ENCODE data around the gene FBXL14. TPM values are rescaled to one million over a fixed set of nuclear protein-coding genes. Genes with fewer than 3 reads are reported as not detected.

FBXL14 gene
- total RNA-seq, 1 donor from 2014 or later: 37.7 TPM

DNA sequence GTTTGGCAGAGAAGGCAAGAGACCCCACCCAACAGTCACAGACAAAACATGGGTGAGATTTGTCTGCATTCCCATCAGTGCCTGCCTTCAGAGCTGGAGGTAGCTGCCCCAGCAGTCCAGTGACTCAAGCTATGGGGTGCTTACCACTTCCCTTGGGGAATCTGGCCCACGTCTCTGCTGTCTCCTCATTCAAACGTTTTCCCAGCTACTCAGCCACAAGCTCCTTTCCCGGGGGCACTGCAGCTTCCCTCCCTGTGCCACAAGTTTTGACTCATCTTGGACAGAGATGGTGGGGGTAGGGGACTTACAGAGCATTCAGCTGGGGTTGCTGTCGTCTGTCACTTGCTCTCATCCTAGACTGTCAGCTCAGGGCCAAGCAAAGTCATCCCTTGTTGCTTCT is 66.6 kb downstream of the FBXL14 start:
- H3K4me3 Mint-ChIP-seq (ENCODE audit: low read depth): no peak overlapping the region
- H3K27ac Mint-ChIP-seq: no peak overlapping the region
- H3K27me3 Mint-ChIP-seq: peaks cover 66% of the 10 kb centered on the region
- peaks cover 11% of the 10 kb centered on the region for H3K4me1 Mint-ChIP-seq (ENCODE audit: low read depth)
- no peak for TF ChIP-seq CTCF (IDR thresholded peaks at IDR 0.05; ENCODE audit: unreplicated experiment)
- DNase-seq (ENCODE audit: low spot score, unreplicated experiment): no peak
- no peaks in the 10 kb centered on the region for H3K9me3 Mint-ChIP-seq (ENCODE audit: low read depth)
- H3K36me3 Mint-ChIP-seq (ENCODE audit: insufficient read depth): no peaks in the 10 kb centered on the region

DNA sequence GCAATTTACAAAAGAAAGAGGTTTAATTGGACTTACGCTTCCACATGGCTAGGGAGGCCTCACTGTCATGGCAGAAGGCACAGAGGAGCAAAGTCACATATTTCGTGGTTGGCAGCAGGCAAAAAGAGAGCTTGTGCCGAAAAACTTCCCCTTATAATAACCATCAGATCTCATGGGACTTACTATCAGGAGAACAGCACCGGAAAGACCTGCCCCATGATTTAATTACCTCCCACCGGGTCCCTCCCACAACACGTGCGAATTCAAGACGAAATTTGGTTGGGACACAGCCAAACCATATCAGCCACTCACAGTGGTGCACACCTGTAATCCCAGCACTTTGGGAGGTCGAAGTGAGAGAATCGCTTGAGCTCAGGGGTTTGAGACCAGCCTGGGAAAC is 68.5 kb downstream of the FBXL14 start:
- Mint-ChIP-seq H3K27me3 (peaks cover 50% of the 10 kb centered on the region), H3K4me3 (ENCODE audit: low read depth) (no peak overlapping the region), H3K9me3 (ENCODE audit: low read depth) (no peaks in the 10 kb centered on the region), H3K27ac (no peak overlapping the region), H3K4me1 (ENCODE audit: low read depth) (peaks cover 8% of the 10 kb centered on the region), H3K36me3 (ENCODE audit: insufficient read depth) (no peaks in the 10 kb centered on the region)
- no peak for TF ChIP-seq CTCF (IDR thresholded peaks at IDR 0.05; ENCODE audit: unreplicated experiment)
- DNase-seq (ENCODE audit: low spot score, unreplicated experiment): no peak

DNA sequence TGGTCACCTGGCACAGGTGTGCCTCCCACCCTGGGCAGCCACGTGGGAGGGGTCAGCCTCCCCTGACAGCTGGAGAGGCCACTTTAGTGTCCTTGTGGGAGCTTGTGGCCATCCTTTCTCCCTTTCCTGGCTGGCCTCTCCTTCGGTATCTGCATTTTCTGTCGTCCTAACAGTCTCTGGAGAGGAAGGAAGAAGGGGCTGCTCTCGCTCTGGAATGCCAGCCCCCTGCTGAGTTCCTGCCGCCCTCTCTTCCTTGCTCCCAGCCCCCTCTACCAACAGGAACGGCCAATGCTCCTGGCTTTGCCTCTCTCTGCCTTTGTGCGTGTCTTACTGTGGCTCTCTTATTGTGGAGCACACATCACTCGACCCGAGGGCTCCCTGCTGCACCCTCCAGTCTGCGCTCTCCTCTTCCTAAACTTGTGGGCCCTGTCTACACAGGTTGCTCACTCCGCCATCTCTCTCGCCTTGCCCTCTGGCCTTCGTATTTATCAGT is 70.8 kb downstream of the FBXL14 start:
- no peak for TF ChIP-seq CTCF (IDR thresholded peaks at IDR 0.05; ENCODE audit: unreplicated experiment)
- no peak overlapping the region for H3K27ac Mint-ChIP-seq
- H3K9me3 Mint-ChIP-seq (ENCODE audit: low read depth): no peaks in the 10 kb centered on the region
- H3K4me3 Mint-ChIP-seq (ENCODE audit: low read depth): no peak overlapping the region
- DNase-seq (ENCODE audit: low spot score, unreplicated experiment): no peak
- no peaks in the 10 kb centered on the region for H3K36me3 Mint-ChIP-seq (ENCODE audit: insufficient read depth)
- H3K4me1 Mint-ChIP-seq (ENCODE audit: low read depth): peaks cover 11% of the 10 kb centered on the region
- H3K27me3 Mint-ChIP-seq: peaks cover 47% of the 10 kb centered on the region

DNA sequence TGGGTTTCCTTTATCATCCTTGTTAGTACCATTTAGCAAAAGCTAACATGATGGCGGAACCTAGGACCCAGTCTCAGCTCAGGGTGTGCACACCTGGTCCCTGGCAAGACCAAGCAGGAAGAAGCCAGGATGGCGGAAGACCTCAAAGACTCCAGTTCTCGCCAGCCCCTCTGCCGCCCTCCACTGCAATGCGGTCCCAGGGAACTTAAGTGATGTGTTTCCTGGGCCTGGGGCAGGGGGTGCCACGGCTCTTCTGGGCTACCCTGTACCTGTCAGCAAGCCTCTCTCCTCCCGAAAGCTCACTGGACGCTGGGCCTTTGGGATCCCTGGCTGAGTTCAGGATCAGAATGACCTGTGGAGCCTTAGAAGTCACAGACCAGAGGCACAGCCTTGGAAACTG is 71.3 kb downstream of the FBXL14 start:
- H3K27ac Mint-ChIP-seq: no peak overlapping the region
- no peak overlapping the region for H3K4me3 Mint-ChIP-seq (ENCODE audit: low read depth)
- H3K36me3 Mint-ChIP-seq (ENCODE audit: insufficient read depth): no peaks in the 10 kb centered on the region
- peaks cover 17% of the 10 kb centered on the region for H3K4me1 Mint-ChIP-seq (ENCODE audit: low read depth)
- DNase-seq (ENCODE audit: low spot score, unreplicated experiment): no peak
- H3K27me3 Mint-ChIP-seq: peaks cover 47% of the 10 kb centered on the region
- H3K9me3 Mint-ChIP-seq (ENCODE audit: low read depth): no peaks in the 10 kb centered on the region
- TF ChIP-seq CTCF (IDR thresholded peaks at IDR 0.05; ENCODE audit: unreplicated experiment): no peak

GRCh38 chr12:1519642-1520041 is 74.7 kb downstream of the FBXL14 start:
- peaks cover 2% of the 10 kb centered on the region for H3K36me3 Mint-ChIP-seq (ENCODE audit: insufficient read depth)
- TF ChIP-seq CTCF (IDR thresholded peaks at IDR 0.05; ENCODE audit: unreplicated experiment): no peak
- H3K27ac Mint-ChIP-seq: no peak overlapping the region
- H3K4me1 Mint-ChIP-seq (ENCODE audit: low read depth): peaks cover 17% of the 10 kb centered on the region
- no peak overlapping the region for H3K4me3 Mint-ChIP-seq (ENCODE audit: low read depth)
- no peak for DNase-seq (ENCODE audit: low spot score, unreplicated experiment)
- H3K27me3 Mint-ChIP-seq: peaks cover 25% of the 10 kb centered on the region
- peaks cover 9% of the 10 kb centered on the region for H3K9me3 Mint-ChIP-seq (ENCODE audit: low read depth)
